CD4-positive, alpha-beta T cell treated with Interferon gamma for 1 hour (primary cell): ENCODE measurements around the gene CALB2.
A peak's percentile ranks its signal among the peaks of the same experiment; 100 is the strongest.
"Not testable (repeated sequence)": the region's sequence is repeated elsewhere in the genome, so short reads cannot be mapped to it uniquely, and the experiment has no call there.

ENCODE experiments used
- DNase-seq: peaks from one replicate; pipeline ENCODE4 v3.0.0-alpha.2; 2020

Gene CALB2

GRCh38 chr16:71358464-71358998 lies at the start of gene CALB2:
CALB2 (plus strand) TSS chr16:71358723; CDS start chr16:71358793, 70 bp downstream.
- DNase-seq = peak; percentile 18

DNA sequence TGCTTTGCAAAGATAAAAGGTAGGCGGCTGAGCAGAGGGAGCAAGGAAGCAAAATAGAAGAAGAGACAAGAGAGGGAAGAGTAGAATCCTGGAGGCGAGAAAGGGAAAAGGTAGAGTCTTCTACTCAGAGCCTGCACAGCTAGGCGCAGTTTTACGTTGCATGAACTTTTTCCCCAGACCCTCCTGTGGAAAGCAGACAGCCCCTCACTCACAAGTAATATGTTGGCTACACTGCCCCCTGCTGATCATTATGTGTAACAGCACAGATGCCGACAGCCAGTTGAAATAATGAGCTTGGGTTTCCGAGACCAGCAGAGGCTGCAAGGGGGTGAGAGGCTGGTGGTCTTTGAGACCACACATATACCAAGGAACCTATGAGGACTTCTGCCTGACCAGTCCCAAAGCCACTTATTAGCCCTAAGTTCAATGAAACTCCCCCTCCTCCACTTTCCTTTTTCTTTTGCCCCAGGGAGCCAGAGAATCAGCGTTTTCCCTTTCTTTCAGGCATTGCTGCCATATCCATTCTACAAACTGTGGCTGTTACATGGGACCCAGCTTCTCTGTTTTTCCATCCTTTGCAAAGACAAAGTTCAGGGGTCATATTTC lies 46.9 kb upstream of the CALB2 start:
- peak; percentile 6 for DNase-seq

DNA sequence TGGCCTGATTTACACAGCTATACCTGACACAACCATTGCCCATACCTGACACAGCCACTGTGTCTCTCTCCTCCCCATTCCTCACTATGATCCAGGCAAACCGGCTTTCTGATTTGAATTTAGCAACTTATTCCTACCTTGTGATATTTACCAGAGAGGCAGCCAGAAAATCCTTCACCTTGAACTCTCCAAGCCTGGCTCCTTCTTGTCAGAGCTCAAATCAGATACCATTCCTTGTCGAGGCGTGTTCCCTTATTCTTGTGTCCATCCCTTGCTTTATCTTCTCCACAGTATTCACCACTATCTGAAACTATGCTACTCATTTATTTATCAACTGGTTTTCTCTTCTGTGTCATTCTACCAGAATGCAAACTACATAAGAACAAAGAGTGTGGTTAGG lies 44.9 kb upstream of the CALB2 start:
- DNase-seq = not testable (repeated sequence)

DNA sequence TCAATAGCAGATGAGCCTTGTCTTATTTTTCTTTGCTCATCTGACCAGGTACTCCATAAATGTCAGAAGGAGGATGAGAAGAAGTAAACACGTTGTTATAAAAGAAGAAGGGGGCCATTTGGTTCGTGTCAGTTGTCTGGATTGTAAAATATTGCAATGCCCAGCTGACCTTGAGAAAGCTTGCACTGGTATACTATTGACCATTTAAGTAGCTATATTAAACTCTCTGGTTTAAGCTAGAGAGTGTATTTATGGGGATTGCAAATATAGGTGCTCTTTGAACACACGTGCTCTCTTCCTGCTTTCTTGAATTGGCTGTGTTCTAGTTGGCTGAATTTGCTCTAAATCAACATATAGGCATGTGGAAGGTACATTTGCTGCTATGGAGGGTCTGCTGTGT lies 43.3 kb upstream of the CALB2 start:
- DNase-seq = no peak

- DNase-seq = no peak
Observed at GRCh38 chr16:71319999-71320398, 38.5 kb upstream of the CALB2 start.

- no peak for DNase-seq
Observed at GRCh38 chr16:71327720-71328119, 30.8 kb upstream of the CALB2 start.

DNA sequence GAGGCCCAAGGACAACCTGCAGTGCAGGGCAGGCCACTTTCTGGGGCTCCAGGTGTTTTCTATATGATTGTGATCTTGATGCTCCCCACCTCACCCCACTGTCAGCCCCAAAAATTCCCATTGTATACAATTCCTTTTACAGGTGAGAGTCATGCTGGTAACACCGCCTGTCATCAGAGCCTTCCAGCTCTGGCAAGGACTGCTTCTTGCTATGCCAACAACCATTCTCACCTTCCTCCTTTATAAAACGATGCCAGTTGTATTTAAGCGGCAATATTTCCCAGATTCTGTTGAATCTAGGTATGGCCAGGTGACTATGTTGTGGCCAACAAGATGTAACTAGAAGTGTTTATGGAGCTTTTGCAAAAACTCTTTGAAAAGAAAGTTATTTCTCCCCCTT lies 30.4 kb upstream of the CALB2 start:
- DNase-seq = no peak

- DNase-seq = no peak
Observed at GRCh38 chr16:71337631-71338030, 20.9 kb upstream of the CALB2 start.

- DNase-seq = no peak
Observed at GRCh38 chr16:71338193-71338592, 20.3 kb upstream of the CALB2 start.

GRCh38 chr16:71338632-71339031 lies 19.9 kb upstream of the CALB2 start:
- no peak for DNase-seq

GRCh38 chr16:71339236-71340171 lies 19.0 kb upstream of the CALB2 start:
- no peak for DNase-seq

GRCh38 chr16:71340406-71340805 lies 18.1 kb upstream of the CALB2 start:
- DNase-seq = no peak

GRCh38 chr16:71341881-71342280 lies 16.6 kb upstream of the CALB2 start:
- DNase-seq = no peak

- DNase-seq = no peak
Observed at GRCh38 chr16:71343078-71343477, 15.4 kb upstream of the CALB2 start.

DNA sequence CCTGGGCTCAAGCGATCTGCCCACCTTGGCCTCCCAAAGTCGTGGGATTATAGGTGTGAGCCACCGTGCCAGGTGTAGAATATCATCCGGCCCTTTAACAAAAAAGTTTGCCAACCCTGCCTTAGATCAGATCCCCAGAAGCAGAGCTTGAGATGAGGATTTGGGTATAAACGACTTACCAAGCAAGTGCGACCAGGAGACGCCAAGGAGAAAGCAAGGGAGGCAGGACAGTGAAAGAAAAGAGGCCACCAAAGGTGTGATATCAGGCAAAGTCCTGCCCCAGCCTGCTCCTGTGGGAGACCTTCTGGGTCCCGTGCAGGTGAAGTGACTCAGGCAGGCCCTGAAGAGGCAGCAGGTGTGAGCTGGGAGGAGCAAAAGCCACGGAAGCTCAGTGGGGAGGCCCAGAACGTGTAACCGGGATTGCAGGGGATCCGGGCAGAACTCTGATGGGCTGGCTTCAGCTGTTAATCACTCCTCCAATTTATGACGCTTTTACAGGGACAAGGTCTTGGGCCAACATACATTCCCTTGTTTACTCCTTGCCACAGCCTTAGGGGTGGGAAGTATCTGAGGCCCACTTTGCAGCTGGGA lies 14.1 kb upstream of the CALB2 start:
- no peak for DNase-seq

- DNase-seq = no peak
Observed at GRCh38 chr16:71345031-71345430, 13.5 kb upstream of the CALB2 start.

GRCh38 chr16:71347146-71347545 lies 11.4 kb upstream of the CALB2 start:
- DNase-seq = no peak

- no peak for DNase-seq
Observed at GRCh38 chr16:71348262-71349085, 10.0 kb upstream of the CALB2 start.

DNA sequence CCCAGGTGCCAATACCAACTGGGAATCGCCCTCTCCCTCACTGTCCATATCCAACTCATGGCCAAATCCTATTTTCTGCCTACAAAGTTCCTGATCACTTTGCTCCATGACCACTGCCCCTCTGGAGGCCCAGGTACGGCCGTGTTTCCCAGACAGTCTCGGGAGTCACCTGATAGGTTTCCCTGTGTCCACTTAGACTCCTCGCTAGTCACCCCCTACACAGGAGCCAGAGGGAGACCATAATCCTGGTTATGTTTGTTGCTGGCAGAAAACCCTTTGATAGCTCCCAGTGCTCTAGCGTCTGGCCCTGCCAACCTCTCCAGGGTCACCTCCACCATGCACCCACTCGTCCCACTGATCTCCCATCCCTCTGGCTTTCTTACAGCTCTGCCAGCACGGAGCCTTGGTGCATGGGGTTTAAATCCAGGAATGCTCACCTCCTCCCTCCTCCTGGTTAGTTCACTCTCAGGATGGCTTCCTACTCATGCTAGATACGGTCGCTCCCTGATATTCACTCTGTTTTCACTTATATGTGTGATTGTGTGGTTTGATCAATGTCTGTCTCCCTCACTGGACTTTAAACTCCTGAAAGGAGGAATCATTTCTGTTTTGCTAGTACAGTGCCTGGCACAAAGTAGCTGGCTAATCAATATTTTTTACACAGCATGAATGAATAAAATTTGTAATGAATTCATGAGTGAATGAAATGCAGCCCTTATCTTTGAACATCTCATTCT lies 7.5 kb upstream of the CALB2 start:
- no peak for DNase-seq

DNA sequence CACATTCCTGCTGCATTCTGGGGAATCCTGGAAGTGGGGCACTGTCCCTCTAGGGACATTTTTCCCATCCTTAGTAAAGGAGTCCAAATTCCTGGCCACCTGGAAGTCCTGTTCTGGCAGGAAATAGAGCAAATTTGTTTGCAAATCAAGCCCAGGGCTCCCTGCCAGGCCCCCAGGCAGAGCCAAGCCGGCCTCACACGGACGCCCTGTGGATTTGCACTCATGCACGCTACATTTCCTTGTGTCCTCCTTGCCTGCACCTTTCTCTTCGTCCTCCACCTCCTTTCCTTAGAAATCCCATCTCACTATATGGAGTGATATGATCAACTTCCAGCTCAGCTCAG lies 7.0 kb upstream of the CALB2 start:
- no peak for DNase-seq

GRCh38 chr16:71352466-71352865 lies 6.1 kb upstream of the CALB2 start:
- no peak for DNase-seq

DNA sequence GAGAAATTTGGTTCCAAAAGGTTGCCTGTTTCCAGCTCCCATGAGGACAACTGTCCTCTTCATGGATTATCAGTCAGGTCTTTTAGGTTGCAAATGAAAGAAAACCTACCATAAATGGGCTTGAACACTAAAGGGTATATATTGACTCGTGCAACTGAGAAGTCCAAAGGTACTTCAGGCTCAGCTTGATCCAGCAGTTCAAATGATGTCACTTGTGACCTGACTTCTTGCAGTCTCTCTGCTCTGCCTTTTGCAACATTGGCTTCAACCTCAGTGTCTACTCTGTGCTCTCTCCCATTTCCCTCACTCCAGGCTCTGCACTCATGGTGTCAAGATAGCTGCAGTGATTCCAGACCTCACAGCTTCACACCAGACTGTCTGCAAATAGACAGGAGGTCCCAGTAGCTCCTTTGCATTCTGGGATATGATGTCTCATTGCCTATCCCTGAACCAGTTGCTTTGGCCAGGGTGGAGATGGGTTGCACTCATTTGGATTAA lies 5.5 kb upstream of the CALB2 start:
- no peak for DNase-seq
